GM21423 (cell line): ENCODE data around the gene TCEAL1.
"Not testable (repeated sequence)": the region's sequence is repeated elsewhere in the genome, so short reads cannot be mapped to it uniquely, and the experiment has no call there.

ENCODE experiments used
- ATAC-seq: cut with Tn5 transposase; IDR thresholded peaks from one replicate; pipeline ENCODE4 v1.9.1; 2021; ENCODE audit warnings: mild to moderate bottlenecking, moderate library complexity; ENCODE audit not compliant: unreplicated experiment

The TCEAL1 gene

GRCh38 chrX:103631145-103631544 lies 2.4 kb downstream of the TCEAL1 start:
- no peak for ATAC-seq

- ATAC-seq: no peak
Observed at GRCh38 chrX:103635436-103635835, 6.7 kb downstream of the TCEAL1 start.

- ATAC-seq: no peak
Observed at GRCh38 chrX:103637604-103638338, 9.0 kb downstream of the TCEAL1 start.

- not testable (repeated sequence) for ATAC-seq
Observed at GRCh38 chrX:103638479-103639346, 9.9 kb downstream of the TCEAL1 start.

- no peak for ATAC-seq
Observed at GRCh38 chrX:103640401-103641155, 11.8 kb downstream of the TCEAL1 start.

GRCh38 chrX:103644125-103644524 lies 15.3 kb downstream of the TCEAL1 start:
- ATAC-seq: no peak

GRCh38 chrX:103647630-103648029 lies 18.9 kb downstream of the TCEAL1 start:
- ATAC-seq: no peak

GRCh38 chrX:103651151-103651773 lies 22.5 kb downstream of the TCEAL1 start:
- ATAC-seq: no peak

GRCh38 chrX:103655230-103656000 lies 26.6 kb downstream of the TCEAL1 start:
- ATAC-seq: not testable (repeated sequence)

GRCh38 chrX:103656617-103657016 lies 27.8 kb downstream of the TCEAL1 start:
- no peak for ATAC-seq

GRCh38 chrX:103657066-103657465 lies 28.3 kb downstream of the TCEAL1 start:
- not testable (repeated sequence) for ATAC-seq

GRCh38 chrX:103658681-103659433 lies 30.1 kb downstream of the TCEAL1 start:
- ATAC-seq: no peak

GRCh38 chrX:103659460-103659859 lies 30.7 kb downstream of the TCEAL1 start:
- ATAC-seq: not testable (repeated sequence)

- ATAC-seq: no peak
Observed at GRCh38 chrX:103663981-103664762, 35.4 kb downstream of the TCEAL1 start.

- ATAC-seq: no peak
Observed at GRCh38 chrX:103666202-103667107, 37.7 kb downstream of the TCEAL1 start.

GRCh38 chrX:103669745-103670144 lies 41.0 kb downstream of the TCEAL1 start:
- ATAC-seq: no peak
